GM19099 (cell line): Measurements from ENCODE around the gene PPP2R2D.

Experiments used
- POLR2A ChIP-seq: IDR thresholded peaks from 3 replicates; pipeline ENCODE4 v1.6.1; 2011; ENCODE audit warnings: low read depth; ENCODE audit not compliant: insufficient read length; ENCODE audit errors: extremely low read depth

The PPP2R2D gene

DNA sequence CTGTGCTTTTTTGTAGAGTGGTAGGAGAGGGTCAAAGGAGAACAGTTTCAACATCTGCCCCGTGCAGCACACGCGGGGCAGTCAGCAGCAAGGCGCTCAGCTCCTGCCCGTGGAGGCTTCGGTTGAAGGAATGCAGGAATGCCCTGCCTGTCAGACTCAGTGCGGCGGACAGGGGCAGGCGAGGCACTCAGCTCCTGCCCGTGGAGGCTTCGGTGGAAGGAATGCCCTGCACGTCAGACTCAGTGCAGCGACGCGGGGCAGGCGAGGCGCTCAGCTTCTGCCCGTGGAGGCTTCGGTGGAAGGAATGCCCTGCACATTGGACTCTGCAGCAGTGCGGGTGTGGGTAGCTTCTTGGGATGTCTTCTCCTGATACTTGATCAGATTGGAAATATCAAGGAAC lies 37.0 kb downstream of the PPP2R2D start:
- TF ChIP-seq POLR2A: no peak

DNA sequence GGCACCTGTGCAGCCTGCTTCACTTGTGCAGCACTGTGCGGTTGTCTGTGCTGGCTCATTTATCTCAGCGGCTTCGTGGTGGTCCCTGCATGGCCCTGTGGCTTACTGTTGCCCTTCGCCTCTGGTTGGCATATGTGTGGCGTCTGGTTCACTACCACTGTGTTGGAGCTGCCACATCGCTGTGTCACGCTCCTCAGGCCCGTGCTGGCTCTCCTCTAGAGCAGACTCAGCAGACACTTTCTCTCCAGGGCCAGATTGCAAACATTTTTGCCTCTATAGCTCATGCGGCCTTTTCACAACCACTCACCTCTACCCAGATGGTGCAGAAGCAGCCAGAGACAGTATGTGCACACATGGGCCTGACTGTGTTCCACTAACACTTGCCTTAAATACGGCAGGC lies 37.9 kb downstream of the PPP2R2D start:
- no peak for TF ChIP-seq POLR2A

DNA sequence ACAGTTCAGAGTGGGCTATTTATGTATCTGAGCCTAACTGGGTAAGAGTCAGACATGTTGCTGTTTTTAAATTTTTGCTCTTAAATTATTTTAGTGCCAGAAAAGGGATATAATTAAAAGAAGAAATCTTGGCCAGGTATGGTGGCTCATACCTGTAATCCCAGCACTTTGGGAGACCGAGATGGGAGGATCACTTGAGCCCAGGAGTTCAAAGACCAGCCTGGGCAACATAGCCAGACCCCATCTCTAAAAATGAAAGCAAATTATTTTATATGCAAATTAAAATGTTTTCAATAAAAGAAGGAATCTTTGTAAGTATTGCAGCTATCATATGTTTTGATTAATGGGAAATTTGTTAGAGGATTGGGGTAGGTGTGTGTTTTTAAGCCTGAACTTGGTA lies 41.6 kb downstream of the PPP2R2D start:
- no peak for TF ChIP-seq POLR2A

DNA sequence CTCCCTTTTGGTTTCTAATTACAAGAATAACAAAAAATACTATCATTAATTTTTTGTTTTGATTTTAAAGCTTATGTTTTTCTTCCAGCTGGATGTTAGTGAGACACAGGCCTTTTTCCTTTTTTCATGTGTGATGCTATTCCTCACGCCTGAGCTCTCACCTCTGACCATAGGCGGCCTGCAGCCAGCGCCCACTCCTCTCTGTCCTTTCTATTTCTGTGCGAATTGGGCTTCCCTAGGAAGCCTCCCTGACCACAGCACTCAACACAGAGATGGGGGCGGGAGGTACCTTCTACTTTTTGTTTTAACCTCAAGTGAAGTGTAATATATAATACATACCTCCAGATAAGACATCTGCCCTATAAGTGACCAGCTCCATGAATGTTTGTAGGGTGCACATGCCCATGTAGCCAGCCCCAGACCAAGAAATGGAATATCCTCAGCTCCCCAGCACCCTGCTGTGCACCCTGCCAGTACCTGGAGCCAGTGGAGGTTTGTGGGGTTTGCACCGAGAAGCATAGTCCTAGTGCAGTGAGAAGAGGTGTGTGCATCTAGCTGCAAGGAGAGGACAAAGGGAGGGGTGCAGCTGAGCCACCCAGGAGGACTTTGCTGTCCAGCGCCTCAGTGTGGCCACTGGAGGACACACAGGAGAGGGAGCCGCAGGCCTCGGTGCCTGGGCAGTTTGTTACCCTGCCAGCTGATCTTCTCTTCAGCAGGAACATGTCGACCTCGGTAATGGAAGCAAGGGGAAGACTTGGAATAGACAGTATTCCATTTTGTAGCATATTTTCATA lies 42.4 kb downstream of the PPP2R2D start:
- no peak for TF ChIP-seq POLR2A

DNA sequence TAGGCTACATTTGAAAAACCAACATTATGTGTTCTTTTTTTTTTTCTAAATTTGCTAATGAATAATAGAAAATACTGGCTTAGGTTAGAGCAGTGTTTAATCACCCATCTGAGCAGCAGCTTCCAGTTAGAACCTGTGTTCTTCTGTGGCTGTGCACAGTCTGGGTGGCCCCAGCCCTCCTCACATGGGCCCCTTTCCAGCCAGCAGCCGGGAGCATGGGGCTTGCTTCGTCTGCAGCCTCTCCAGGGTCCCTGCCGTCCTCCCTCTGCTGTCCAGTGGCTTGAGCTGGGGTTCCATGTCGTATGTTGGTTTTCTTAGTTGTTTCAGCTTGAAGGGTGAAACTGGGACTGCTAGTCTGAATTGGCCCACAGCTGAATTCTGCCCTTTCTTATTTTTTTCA lies 43.6 kb downstream of the PPP2R2D start:
- no peak for TF ChIP-seq POLR2A

DNA sequence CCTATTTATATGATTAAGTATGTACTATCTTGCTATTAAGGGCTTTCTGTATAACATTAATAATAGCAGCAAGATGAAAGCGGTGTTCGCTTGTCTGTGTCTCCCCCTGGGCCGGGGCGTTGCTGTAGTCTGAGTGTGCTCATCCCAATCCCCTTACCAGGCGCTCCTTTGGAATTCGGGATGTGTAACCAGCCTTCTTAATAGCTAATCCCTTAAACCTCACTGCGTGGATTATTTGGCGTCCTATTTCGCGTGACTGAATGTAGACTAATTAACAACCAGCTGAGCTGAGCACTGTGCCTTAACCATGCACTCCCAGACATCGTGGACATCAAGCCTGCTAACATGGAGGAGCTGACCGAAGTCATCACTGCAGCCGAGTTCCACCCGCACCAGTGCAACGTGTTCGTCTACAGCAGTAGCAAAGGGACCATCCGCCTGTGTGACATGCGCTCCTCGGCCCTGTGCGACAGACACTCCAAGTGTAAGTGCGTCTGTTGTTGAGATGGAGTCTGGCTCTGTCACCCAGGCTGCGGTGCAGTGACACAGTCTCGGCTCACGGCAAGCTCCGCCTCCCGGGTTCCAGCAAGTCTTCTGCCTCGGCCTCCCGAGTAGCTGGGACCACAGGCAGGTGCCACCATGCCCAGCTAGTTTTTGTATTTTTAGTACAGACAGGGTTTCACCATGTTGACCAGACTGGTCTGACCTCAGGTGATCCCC lies 44.3 kb downstream of the PPP2R2D start:
- no peak for TF ChIP-seq POLR2A

DNA sequence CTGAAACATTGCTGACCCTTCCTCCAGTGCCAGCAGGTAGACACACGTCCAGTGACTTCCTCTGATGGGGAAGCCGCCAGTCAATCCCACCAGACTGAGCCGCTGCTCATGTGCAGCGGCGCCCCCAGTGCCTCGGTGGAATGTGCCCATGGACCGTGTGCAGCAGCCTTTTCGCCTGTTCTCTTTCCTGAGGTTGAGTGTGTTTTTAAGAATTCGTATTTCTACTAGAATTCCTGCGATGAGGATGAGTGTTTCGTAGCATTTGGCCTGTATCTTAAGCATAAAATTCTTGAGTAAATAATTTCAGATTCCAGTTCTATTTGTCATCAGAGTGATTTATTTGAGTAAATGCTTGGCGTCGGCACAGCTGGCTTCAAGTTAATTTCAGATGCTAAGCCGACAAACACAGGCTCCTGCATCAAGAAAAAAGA lies 45.5 kb downstream of the PPP2R2D start:
- TF ChIP-seq POLR2A: no peak

DNA sequence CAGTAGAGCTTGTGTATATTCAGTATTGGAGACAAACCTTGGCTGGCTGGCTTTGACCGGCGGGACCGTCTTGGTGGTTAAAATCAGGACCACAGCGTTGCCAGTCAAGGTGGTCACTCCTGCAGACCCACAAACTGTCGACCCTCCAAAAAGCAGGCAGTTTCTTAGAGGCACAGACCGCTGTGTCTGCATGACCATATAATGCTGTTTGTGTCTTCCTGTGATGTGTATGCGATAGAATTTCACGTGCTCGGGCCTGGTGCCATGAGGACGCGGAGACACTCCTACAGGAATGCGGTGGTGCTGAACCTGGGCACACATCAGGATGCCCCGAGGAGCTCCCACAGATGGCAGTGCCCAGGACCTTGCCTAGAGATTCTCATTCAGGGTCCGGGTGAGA lies 46.1 kb downstream of the PPP2R2D start:
- TF ChIP-seq POLR2A: no peak

DNA sequence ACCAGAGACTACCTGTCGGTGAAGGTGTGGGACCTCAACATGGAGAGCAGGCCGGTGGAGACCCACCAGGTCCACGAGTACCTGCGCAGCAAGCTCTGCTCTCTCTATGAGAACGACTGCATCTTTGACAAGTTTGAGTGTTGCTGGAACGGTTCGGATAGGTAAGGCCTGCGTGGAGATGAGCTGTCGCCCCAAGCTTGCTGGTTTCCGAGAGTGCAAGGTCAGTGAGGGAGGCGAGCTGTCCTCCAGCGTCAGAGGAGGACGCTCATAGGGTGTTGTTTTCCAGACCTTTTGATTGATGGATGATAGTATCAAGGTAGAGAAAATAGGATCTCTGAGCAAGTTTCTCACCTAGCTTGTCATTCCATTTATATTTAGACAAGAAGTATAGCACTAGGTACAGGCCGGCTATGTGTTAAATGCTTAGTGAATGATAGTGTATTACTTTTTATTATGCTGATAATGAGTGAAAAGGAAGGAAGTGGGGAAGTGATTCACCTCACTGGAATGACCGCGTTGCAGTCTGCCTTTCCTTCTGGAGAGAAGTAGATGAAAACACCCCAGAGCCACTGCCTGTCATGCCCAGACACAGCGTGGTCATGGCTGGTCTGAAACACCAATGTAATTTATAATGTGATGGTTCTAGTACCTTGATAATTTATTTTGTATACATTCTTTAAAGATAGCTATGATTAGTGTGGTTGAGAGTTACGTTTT lies 47.0 kb downstream of the PPP2R2D start:
- no peak for TF ChIP-seq POLR2A

DNA sequence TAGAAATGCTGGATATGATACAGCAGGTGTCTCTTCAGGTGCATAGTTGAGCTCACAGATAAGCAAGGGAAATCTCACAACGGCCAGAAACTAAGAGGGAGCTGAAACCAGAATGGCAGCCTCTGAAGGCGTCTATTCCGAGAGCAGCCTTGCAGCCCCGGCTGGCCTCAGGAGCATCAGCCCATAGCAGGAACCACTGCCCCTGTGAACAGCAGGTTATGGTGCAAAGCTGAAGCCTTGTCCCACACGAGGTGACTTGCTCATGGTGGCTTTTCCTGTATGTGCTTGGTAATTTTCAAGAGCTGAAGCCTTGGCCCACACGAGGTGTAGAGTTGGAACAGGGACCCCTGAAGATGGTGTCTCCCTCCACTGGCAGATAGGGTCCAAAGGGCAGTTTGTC lies 47.7 kb downstream of the PPP2R2D start:
- TF ChIP-seq POLR2A: no peak

DNA sequence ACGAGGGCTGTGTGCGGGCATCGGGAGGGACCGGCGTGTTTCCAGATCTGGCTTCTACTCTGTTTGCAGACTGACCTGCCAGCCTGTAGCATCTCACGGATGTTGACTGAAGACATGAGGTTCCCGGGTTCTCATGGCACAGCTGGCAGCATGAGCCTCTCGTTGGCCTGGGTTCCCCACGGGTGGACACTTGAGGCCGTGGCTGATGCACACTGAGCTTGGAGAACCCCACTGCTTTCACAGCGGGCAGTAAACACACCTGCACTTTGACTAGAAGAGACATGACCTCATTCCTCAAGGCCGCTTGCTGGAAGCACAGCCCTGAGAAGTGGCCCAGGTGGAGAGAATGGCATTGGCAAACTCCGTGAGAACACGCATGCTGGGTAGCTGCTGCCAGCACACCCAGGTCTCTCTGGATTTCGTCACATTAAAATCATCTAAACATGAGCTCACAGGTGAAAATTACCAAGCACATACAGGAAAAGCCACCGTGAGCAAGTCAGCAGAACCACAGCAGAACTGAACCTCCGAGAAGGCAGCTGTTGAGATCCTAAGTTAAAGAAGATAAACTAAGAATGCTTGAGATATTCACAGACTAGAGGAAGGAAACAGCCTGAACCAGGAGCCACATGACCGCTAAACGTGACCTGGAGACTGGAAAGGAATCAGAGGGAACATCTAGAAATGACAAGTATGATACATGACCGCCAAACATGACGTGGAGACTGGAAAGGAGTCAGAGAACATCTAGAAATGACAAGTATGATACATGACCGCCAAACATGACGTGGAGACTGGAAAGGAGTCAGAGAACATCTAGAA lies 48.4 kb downstream of the PPP2R2D start:
- TF ChIP-seq POLR2A: no peak

DNA sequence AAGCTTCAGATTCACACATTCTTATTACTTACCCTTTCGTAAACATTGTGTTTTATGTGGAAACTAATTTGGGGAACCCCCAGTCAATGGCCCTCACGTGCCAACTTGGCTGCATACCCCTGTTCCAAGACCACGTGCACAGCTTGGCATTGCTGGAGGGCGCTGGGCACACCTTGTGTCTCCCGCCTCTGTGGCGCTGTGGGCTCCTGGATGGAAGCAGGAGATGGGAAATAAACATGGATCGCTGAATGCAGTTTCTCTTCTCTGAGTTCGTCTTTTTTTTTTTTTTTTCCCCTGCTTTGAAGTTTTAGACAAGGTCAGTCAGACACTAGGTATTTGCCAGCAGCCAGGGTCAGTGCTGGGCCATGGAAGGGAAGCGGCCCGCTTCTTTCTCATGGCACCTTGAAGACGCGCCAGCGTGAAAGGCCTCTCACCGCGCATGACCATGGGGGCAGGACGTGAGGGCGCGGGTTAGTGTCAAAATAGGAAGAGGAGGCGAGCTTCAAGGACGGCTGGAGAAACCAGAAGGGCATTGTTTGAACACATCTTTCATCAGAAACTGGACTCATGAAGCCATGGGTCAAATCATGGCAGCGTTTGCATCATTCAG lies 53.7 kb downstream of the PPP2R2D start:
- no peak for TF ChIP-seq POLR2A

DNA sequence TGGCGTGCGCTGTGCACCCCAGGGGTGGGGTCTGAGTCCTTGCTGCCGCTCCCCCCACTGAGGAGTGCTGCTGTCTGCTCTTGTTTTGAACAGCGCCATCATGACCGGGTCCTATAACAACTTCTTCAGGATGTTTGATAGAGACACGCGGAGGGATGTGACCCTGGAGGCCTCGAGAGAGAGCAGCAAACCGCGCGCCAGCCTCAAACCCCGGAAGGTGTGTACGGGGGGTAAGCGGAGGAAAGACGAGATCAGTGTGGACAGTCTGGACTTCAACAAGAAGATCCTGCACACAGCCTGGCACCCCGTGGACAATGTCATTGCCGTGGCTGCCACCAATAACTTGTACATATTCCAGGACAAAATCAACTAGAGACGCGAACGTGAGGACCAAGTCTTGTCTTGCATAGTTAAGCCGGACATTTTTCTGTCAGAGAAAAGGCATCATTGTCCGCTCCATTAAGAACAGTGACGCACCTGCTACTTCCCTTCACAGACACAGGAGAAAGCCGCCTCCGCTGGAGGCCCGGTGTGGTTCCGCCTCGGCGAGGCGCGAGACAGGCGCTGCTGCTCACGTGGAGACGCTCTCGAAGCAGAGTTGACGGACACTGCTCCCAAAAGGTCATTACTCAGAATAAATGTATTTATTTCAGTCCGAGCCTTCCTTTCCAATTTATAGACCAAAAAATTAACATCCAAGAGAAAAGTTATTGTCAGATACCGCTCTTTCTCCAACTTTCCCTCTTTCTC lies 55.0 kb downstream of the PPP2R2D start:
- no peak for TF ChIP-seq POLR2A

DNA sequence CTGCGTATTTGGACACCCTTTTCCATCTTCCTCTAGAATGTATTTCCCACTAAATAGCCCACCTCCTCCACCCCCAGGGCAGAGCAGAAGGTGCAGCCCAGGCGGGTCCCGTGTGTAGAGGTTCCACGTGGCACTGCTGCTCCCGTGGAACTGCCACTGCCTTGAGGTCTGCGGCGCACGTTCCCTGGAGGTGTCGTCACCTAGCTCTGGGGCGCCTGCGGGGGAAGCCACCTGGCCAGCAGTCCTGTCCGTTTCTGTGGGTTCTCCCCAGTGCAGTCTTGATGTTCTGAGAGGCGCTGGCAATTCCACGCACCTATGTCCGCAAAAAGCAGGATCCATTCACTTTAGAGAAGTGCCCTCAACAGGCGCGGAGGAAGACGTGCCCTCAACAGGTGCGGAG lies 59.0 kb downstream of the PPP2R2D start:
- TF ChIP-seq POLR2A: no peak
